ENCODE data around the gene PEAR1.

Gene PEAR1

GRCh38 chr1:156845055-156845952 is 48.2 kb upstream of the PEAR1 start:
- Histone ChIP-seq H3K4me3 (replicated peaks; ENCODE audit: insufficient read depth, low read length) (no peak overlapping the region), H3K27ac (replicated peaks) (no peak overlapping the region), H3K27me3 (ENCODE audit: insufficient read depth, poor library complexity, severe bottlenecking) (peaks cover 58% of the 10 kb centered on the region)
- TF ChIP-seq REST (IDR thresholded peaks at IDR 0.05; ENCODE audit: insufficient replicate concordance, low read depth), result no peak
- TF ChIP-seq SPI1 (IDR thresholded peaks at IDR 0.05; ENCODE audit: borderline replicate concordance, low read depth), result no peak
- no peak for TF ChIP-seq CTCF (IDR thresholded peaks at IDR 0.05; ENCODE audit: insufficient read depth, low read length)
- no peak for TF ChIP-seq POLR2AphosphoS5 (IDR thresholded peaks at IDR 0.05; ENCODE audit: low read depth)
- no peak for TF ChIP-seq GABPA (IDR thresholded peaks at IDR 0.05; ENCODE audit: low read depth)
- no peak for DNase-seq (ENCODE audit: low read depth in 1 of 2, low spot score in 1 of 2)

GRCh38 chr1:156845953-156846545 is 47.5 kb upstream of the PEAR1 start:
- no peak overlapping the region for H3K27ac ChIP-seq (replicated peaks)
- TF ChIP-seq POLR2AphosphoS5 (IDR thresholded peaks at IDR 0.05; ENCODE audit: low read depth) (no peak), SPI1 (IDR thresholded peaks at IDR 0.05; ENCODE audit: borderline replicate concordance, low read depth) (no peak), CTCF (IDR thresholded peaks at IDR 0.05; ENCODE audit: insufficient read depth, low read length) (no peak), GABPA (IDR thresholded peaks at IDR 0.05; ENCODE audit: low read depth) (no peak), REST (IDR thresholded peaks at IDR 0.05; ENCODE audit: insufficient replicate concordance, low read depth) (no peak)
- H3K27me3 ChIP-seq (ENCODE audit: insufficient read depth, poor library complexity, severe bottlenecking), result peaks cover 61% of the 10 kb centered on the region
- DNase-seq (ENCODE audit: low read depth in 1 of 2, low spot score in 1 of 2), result no peak
- H3K4me3 ChIP-seq (replicated peaks; ENCODE audit: insufficient read depth, low read length), result no peak overlapping the region

GRCh38 chr1:156846643-156847042 is 46.9 kb upstream of the PEAR1 start:
- DNase-seq (ENCODE audit: low read depth in 1 of 2, low spot score in 1 of 2), result no peak
- TF ChIP-seq SPI1 (IDR thresholded peaks at IDR 0.05; ENCODE audit: borderline replicate concordance, low read depth) (no peak), CTCF (IDR thresholded peaks at IDR 0.05; ENCODE audit: insufficient read depth, low read length) (no peak), REST (IDR thresholded peaks at IDR 0.05; ENCODE audit: insufficient replicate concordance, low read depth) (no peak), POLR2AphosphoS5 (IDR thresholded peaks at IDR 0.05; ENCODE audit: low read depth) (no peak), GABPA (IDR thresholded peaks at IDR 0.05; ENCODE audit: low read depth) (no peak)
- Histone ChIP-seq H3K27me3 (ENCODE audit: insufficient read depth, poor library complexity, severe bottlenecking) (peaks cover 64% of the 10 kb centered on the region), H3K27ac (replicated peaks) (no peak overlapping the region), H3K4me3 (replicated peaks; ENCODE audit: insufficient read depth, low read length) (no peak overlapping the region)
